GM12878 (cell line): ENCODE data around the gene MCTP2. TPM values are rescaled to one million over a fixed set of nuclear protein-coding genes. Genes with fewer than 3 reads are reported as not detected.

Source experiments
- ATAC-seq: fragments of 200-7000 bp; cut with Tn5 transposase; 3 replicates; pipeline ENCODE4 v1.9.1; 2020; ENCODE audit warnings: mild to moderate bottlenecking, moderate library complexity
- BruUV-seq: library from RNA; stranded (reverse); fragments of 400-500 nt; replicated peaks from 2 replicates; lab custom pipeline; 2021; lab: Mats Ljungman, UMichigan
- CTCF ChIA-PET: fragments of 300-600 bp; sonication (Branson Sonifier 250); formaldehyde crosslinking; extraction: SDS; loops from one replicate; lab custom pipeline; 2021; ENCODE audit warnings: inconsistent platforms; lab: Yijun Ruan, JAX
- POLR2A ChIA-PET: fragments of 350-600 bp; formaldehyde crosslinking; extraction: SDS; loops from one replicate; lab custom pipeline; 2021; ENCODE audit warnings: inconsistent platforms; lab: Charles Lee
- RAD21 ChIA-PET: fragments of 300-600 bp; sonication (Branson Sonifier 250); formaldehyde crosslinking; loops from one replicate; lab custom pipeline; 2023; ENCODE audit warnings: antibody characterized with exemption; ENCODE audit not compliant: unreplicated experiment; lab: Charles Lee
- SMC1A ChIA-PET: fragments of 300-600 bp; sonication (Branson Sonifier 250); formaldehyde crosslinking; loops from one replicate; lab custom pipeline; 2023; ENCODE audit not compliant: unreplicated experiment, uncharacterized antibody; lab: Charles Lee
- DNase-seq: peaks from one replicate; pipeline ENCODE4 v3.0.0-alpha.2; 2011; ENCODE audit warnings: low read depth, low spot score
- FAIRE-seq: peaks from 3 replicates; lab custom pipeline; 2011; peaks lifted over from hg19 to GRCh38; lab: Jason Lieb, UNC
- H2AFZ ChIP-seq: 2 replicates; pipeline ENCODE4 v1.6.0; 2011; ENCODE audit warnings: low read depth, low read length, control low read depth; ENCODE audit not compliant: control insufficient read depth
- H3K27ac ChIP-seq: 2 replicates; pipeline ENCODE4 v1.5.1; 2011; ENCODE audit warnings: control low read depth; ENCODE audit not compliant: control insufficient read depth, insufficient read depth
- H3K27me3 ChIP-seq, 2 experiments: replicated peaks in 1 of 2; 2 replicates each; pipeline versions ENCODE4 v1.6.0 to v1.6.1; 2011; ENCODE audit warnings: low read length in 1 of 2; ENCODE audit not compliant: control insufficient read depth in 2 of 2, insufficient read depth in 2 of 2
- H3K36me3 ChIP-seq, 2 experiments: 2 replicates each; pipeline ENCODE4 v1.5.1; 2011; ENCODE audit warnings: low read length in 1 of 2; ENCODE audit not compliant: control insufficient read depth in 2 of 2, insufficient read depth in 2 of 2
- H3K4me1 ChIP-seq: 2 replicates; pipeline ENCODE4 v1.6.1; 2011; ENCODE audit warnings: mild to moderate bottlenecking, low read length, moderate library complexity, mixed read lengths; ENCODE audit not compliant: control insufficient read depth, insufficient read depth
- H3K4me2 ChIP-seq: 2 replicates; pipeline ENCODE4 v1.6.0; 2011; ENCODE audit warnings: control low read depth; ENCODE audit not compliant: control insufficient read depth, insufficient read depth
- H3K4me3 ChIP-seq: fragments of 200-600 bp; sonication (generic); 2 replicates; pipeline ENCODE4 v1.5.1; 2016
- H3K79me2 ChIP-seq: 2 replicates; pipeline ENCODE4 v1.6.0; 2011; ENCODE audit warnings: low read length; ENCODE audit not compliant: control insufficient read depth, insufficient read depth
- H3K9ac ChIP-seq: 2 replicates; pipeline ENCODE4 v1.8.0; 2011; ENCODE audit warnings: low read length, control low read depth, mixed read lengths; ENCODE audit not compliant: control insufficient read depth, insufficient read depth
- H3K9me3 ChIP-seq: replicated peaks from 3 replicates; pipeline ENCODE4 v1.5.1; 2011; ENCODE audit warnings: mild to moderate bottlenecking, low read length; ENCODE audit not compliant: control insufficient read depth, insufficient read depth
- H4K20me1 ChIP-seq: 2 replicates; pipeline ENCODE4 v1.6.0; 2011; ENCODE audit not compliant: control insufficient read depth, insufficient read depth
- BCL3 ChIP-seq: IDR thresholded peaks from 2 replicates; pipeline ENCODE4 v1.6.1; 2011; ENCODE audit warnings: borderline replicate concordance, low read depth, mild to moderate bottlenecking, moderate library complexity, low read length; ENCODE audit not compliant: insufficient read depth, poor library complexity, severe bottlenecking
- ESRRA ChIP-seq: IDR thresholded peaks from 2 replicates; pipeline ENCODE4 v1.6.1; 2012; ENCODE audit warnings: mild to moderate bottlenecking, low read length, improper control_type of control experiment
- KLF5 ChIP-seq: fragments of 450-650 bp; IDR thresholded peaks from 2 replicates; pipeline ENCODE4 v1.6.1; 2014; ENCODE audit warnings: mild to moderate bottlenecking; ENCODE audit not compliant: partially characterized antibody
- NR2C1 ChIP-seq: fragments of 450-650 bp; IDR thresholded peaks from 2 replicates; pipeline ENCODE4 v1.6.1; 2017; ENCODE audit warnings: antibody characterized with exemption, mild to moderate bottlenecking, moderate library complexity
- SMC3 ChIP-seq: IDR thresholded peaks from 2 replicates; pipeline ENCODE4 v1.6.1; 2011; ENCODE audit warnings: low read length, improper control_type of control experiment, borderline replicate concordance
- TCF3 ChIP-seq: IDR thresholded peaks from 2 replicates; pipeline ENCODE4 v1.6.1; 2012; ENCODE audit warnings: low read depth, mild to moderate bottlenecking, low read length, borderline replicate concordance; ENCODE audit not compliant: insufficient read depth
- USF1 ChIP-seq: IDR thresholded peaks from 2 replicates; pipeline ENCODE4 v1.6.1; 2011; ENCODE audit warnings: borderline replicate concordance, low read depth, mild to moderate bottlenecking, moderate library complexity, mixed read lengths, low read length; ENCODE audit not compliant: insufficient read depth; ENCODE audit errors: extremely low read length
- ZBTB4 ChIP-seq: fragments of 450-650 bp; formaldehyde crosslinking; IDR thresholded peaks from 2 replicates; pipeline ENCODE4 v1.4.0; 2022; ENCODE audit warnings: mild to moderate bottlenecking, moderate library complexity
- ZBTB40 ChIP-seq: fragments of 450-650 bp; IDR thresholded peaks from 2 replicates; pipeline ENCODE4 v1.6.1; 2016; ENCODE audit warnings: mild to moderate bottlenecking, moderate library complexity, borderline replicate concordance
- ZNF217 ChIP-seq: fragments of 450-650 bp; IDR thresholded peaks from 2 replicates; pipeline ENCODE4 v1.6.1; 2017; ENCODE audit warnings: antibody characterized with exemption, mild to moderate bottlenecking
- ZNF384 ChIP-seq: IDR thresholded peaks from 2 replicates; pipeline ENCODE4 v1.6.1; 2012; ENCODE audit warnings: low read depth, mild to moderate bottlenecking, low read length, improper control_type of control experiment, borderline replicate concordance
- WGBS: methylation state at CpG from one replicate; pipeline ENCODE4 v1.1.6; 2016; ENCODE audit warnings: low lambda C conversion rate; ENCODE audit not compliant: insufficient replicate concordance, insufficient coverage; ENCODE audit errors: missing lambda C conversion rate; 5-methylcytosine and 5-hydroxymethylcytosine counted together
- in situ Hi-C: fragments of 300-500 bp; cut with MboI; formaldehyde crosslinking; loops from 9 replicates; pipeline ENCODE4 v1.14.3; 2018; ENCODE audit warnings: mixed read lengths
- intact Hi-C: fragments of 100-400 bp; cut with micrococcal nuclease; formaldehyde crosslinking; loops from one replicate; pipeline ENCODE4 v1.14.2; 2022; ENCODE audit not compliant: unreplicated experiment
- polyA plus RNA-seq, 11 experiments: library from polyadenylated mRNA; depleted of rRNA in 4 of 11; unstranded in 6 of 11; stranded (reverse) in 5 of 11; fragments of >200 nt; fragmentation: Nextera tagmentation in 4 of 11; fragmentation: Illumina TruSeq in 1 of 11; extraction: Ambion mirVana in 4 of 11; extraction: Trizol in 1 of 11; gene quantifications; 1 replicate in 1 of 11; 2 replicates in 10 of 11; pipeline versions ENCODE4 v1.2.1 to v1.2.3, GENCODE V29; 2011 to 2016; ENCODE audit warnings: inconsistent platforms in 2 of 11, missing spikeins in 2 of 11, low read depth in 1 of 11
- total RNA-seq, 4 experiments: library from RNA; depleted of rRNA in 3 of 4; stranded (reverse); fragments of >200 nt in 3 of 4; fragmentation: Illumina TruSeq in 1 of 4; extraction: Trizol in 1 of 4; gene quantifications; 2 replicates each; pipeline versions ENCODE4 v1.2.1 to v1.2.3, GENCODE V29; 2013 to 2021

MCTP2 gene
- total and polyA plus RNA-seq, 10 of the 15 experiments (the other 5 are each of a cell fraction or from before 2014, with no cell fraction given) = 0.24 to 48.5 (median 0.88) TPM

GRCh38 chr15:94235041-94235440, 3.7 kb downstream of the MCTP2 start:
- FAIRE-seq (no peak), DNase-seq (no peak), ATAC-seq (no peak)
- H3K27ac ChIP-seq = no peak overlapping the region
- no peaks in the 10 kb centered on the region for H3K9me3 ChIP-seq
- intact Hi-C loops = no loop called here
- no peak overlapping the region for H3K4me3 ChIP-seq
- ChIA-PET SMC1A (interaction anchor here (0.8 to 9.8 kb wide), 8 partner anchors 11 to 97 kb away, joined by 3 to 156 read pairs (median 48); no protein-coding TSS in a partner anchor), RAD21 (interaction anchor here (6.3 to 8.0 kb wide), 4 partner anchors 20 to 88 kb away, joined by 62 to 120 read pairs (median 72); no protein-coding TSS in a partner anchor), POLR2A (interaction anchor here (0.6 to 7.8 kb wide), 4 partner anchors 12 to 52 kb away, joined by 3 to 94 read pairs (median 4); no protein-coding TSS in a partner anchor), CTCF (interaction anchor here (0.7 to 7.5 kb wide), 6 partner anchors 19 to 89 kb away, joined by 3 to 90 read pairs (median 4); no protein-coding TSS in a partner anchor)
- no peak overlapping the region for H3K4me2 ChIP-seq
- in situ Hi-C loops = no loop called here
- no peak overlapping the region for H2AFZ ChIP-seq
- BruUV-seq = no TSS peak
- H3K4me1 ChIP-seq = peaks cover 13% of the 10 kb centered on the region
- no peaks in the 10 kb centered on the region for H4K20me1 ChIP-seq
- H3K27me3 ChIP-seq = peaks cover 0 to 7% of the 10 kb centered on the region in 2 experiments; a peak in 1 of 4 replicates
- H3K79me2 ChIP-seq = no peaks in the 10 kb centered on the region
- no peak overlapping the region for H3K9ac ChIP-seq
- no peaks in the 10 kb centered on the region for H3K36me3 ChIP-seq
- WGBS = 59% methylated on average over 14 of the region's 14 CpGs
- no peak for TF ChIP-seq ZBTB40
- TF ChIP-seq BCL3 = no peak
- TF ChIP-seq KLF5 = no peak
- TF ChIP-seq ZNF384 = no peak
- no peak for TF ChIP-seq ZBTB4 (CRISPR knock-in tag)
- TF ChIP-seq ESRRA = no peak
- TF ChIP-seq USF1 = no peak
- no peak for TF ChIP-seq TCF3
- no peak for TF ChIP-seq SMC3
- TF ChIP-seq NR2C1 = no peak
- no peak for TF ChIP-seq ZNF217
